ENCODE results near the gene TCAP. TPM values are rescaled to one million over a fixed set of nuclear protein-coding genes. Genes with fewer than 3 reads are reported as not detected.

Gene TCAP
- total and polyA plus RNA-seq, 10 donors: 1.5 to 3.2 (median 2.2) TPM

DNA sequence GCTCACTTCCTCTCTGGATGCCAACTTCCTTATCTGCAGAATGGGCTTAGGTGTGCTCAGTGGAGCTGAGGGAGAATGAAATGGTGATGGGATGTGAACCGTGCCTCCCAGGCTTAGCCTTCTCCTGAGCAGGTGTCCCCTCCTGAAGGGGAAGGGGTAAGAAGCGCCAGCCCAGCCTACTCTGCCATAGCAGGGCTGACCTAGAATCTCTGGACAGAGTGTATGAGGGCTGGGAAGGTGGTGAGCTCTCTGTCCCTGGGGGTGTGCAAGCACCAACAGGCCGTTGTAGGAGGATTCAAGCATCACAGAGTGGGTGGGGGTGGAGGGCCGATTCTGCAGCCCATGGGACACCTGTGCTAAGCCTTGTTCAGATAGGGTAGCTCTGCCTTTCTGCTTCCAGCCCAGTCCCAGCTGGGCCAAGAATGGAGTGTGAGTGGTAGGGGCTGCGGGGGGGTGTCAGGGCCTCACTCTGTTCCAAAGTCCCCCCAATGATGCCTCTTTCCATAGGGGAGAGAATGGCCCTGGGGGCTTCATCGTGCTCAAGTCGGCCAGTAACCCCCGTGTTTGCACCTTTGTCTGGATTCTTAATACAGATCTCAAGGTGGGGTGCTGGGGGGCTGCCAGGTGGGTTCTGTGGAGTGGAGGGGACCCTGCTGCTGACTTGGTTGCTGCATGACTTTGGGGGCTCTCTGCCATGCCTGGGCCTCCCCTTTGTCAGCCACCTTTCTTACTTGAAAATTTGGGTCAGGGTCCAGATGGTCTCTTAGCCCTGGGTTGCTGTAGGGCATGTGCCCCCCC is 3.2 kb upstream of the TCAP start:
- H3K4me1 ChIP-seq: peaks cover 0 to 78% (median 27%) of the 10 kb centered on the region in 6 donors
- H3K4me3 ChIP-seq: no peak overlapping the region
- intact Hi-C loops (cut with DNase I; ENCODE audit: low total_unique reads): no loop called here
- H3K27me3 ChIP-seq (replicated peaks in 1 of 7): peaks cover 0 to 24% (median 7%) of the 10 kb centered on the region in 7 donors
- H3K27ac ChIP-seq: no peak overlapping the region
- 86 to 92% (median 90%) methylated on average over 8 of the region's 8 CpGs for WGBS, 5 donors
- H3K9me3 ChIP-seq: no peaks in the 10 kb centered on the region
- no peak for TF ChIP-seq CTCF (IDR thresholded peaks at IDR 0.05 in 8 of 11, conservative IDR thresholded peaks at IDR 0.05 in 3 of 11)
- TF ChIP-seq POLR2AphosphoS5 (IDR thresholded peaks at IDR 0.05): no peak
- TF ChIP-seq POLR2A (IDR thresholded peaks at IDR 0.05): no peak
- peak; percentile 54 for DNase-seq
- peaks cover 3 to 74% (median 56%) of the 10 kb centered on the region in 6 donors for H3K36me3 ChIP-seq

- Histone ChIP-seq H3K4me3 (no peak overlapping the region), H3K9me3 (no peaks in the 10 kb centered on the region), H3K27ac (no peak overlapping the region), H3K4me1 (peaks cover 0 to 84% (median 35%) of the 10 kb centered on the region in 6 donors), H3K36me3 (peaks cover 0 to 66% (median 49%) of the 10 kb centered on the region in 6 donors), H3K27me3 (replicated peaks in 1 of 7) (peaks cover 0 to 32% (median 15%) of the 10 kb centered on the region in 7 donors)
- DNase-seq: peak; percentile 74
- WGBS, 5 donors: 82 to 91% (median 85%) methylated on average over 19 to 22 of the region's 22 CpGs
- no peak for TF ChIP-seq POLR2A (IDR thresholded peaks at IDR 0.05)
- TF ChIP-seq POLR2AphosphoS5 (IDR thresholded peaks at IDR 0.05): peak in 2 of 3 donors; percentile 11 to 56
- intact Hi-C loops (cut with DNase I; ENCODE audit: low total_unique reads): no loop called here
Observed at GRCh38 chr17:39662551-39663339, 2.4 kb upstream of the TCAP start.

DNA sequence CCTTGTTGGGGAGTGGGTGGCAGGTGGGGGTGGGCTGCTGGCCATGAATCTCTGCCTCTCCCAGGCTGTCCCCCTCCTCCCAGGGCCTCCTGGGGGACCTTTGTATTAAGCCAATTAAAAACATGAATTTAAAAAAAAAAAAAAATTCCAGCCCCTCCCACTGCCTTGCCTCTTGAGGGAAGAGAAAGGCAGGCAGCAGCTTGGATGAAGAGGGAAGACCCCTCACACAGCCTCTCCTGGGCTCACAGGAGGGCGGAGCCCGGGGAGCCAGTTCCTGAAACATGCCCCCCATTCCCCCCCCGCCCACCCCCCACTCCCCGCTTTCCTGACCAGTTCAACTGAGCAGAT is 1.8 kb upstream of the TCAP start:
- 64 to 82% (median 74%) methylated on average over 4 of the region's 4 CpGs for WGBS, 5 donors
- intact Hi-C loops (cut with DNase I; ENCODE audit: low total_unique reads): no loop called here
- TF ChIP-seq CTCF (IDR thresholded peaks at IDR 0.05 in 8 of 11, conservative IDR thresholded peaks at IDR 0.05 in 3 of 11) (no peak), POLR2A (IDR thresholded peaks at IDR 0.05) (no peak), POLR2AphosphoS5 (IDR thresholded peaks at IDR 0.05) (no peak)
- H3K27ac ChIP-seq: no peak overlapping the region
- peaks cover 0 to 37% (median 21%) of the 10 kb centered on the region in 7 donors for H3K27me3 ChIP-seq (replicated peaks in 1 of 7)
- no peak for DNase-seq
- no peaks in the 10 kb centered on the region for H3K9me3 ChIP-seq
- peaks cover 0 to 60% (median 44%) of the 10 kb centered on the region in 6 donors for H3K36me3 ChIP-seq
- peaks cover 0 to 84% (median 41%) of the 10 kb centered on the region in 6 donors for H3K4me1 ChIP-seq
- no peak overlapping the region for H3K4me3 ChIP-seq

DNA sequence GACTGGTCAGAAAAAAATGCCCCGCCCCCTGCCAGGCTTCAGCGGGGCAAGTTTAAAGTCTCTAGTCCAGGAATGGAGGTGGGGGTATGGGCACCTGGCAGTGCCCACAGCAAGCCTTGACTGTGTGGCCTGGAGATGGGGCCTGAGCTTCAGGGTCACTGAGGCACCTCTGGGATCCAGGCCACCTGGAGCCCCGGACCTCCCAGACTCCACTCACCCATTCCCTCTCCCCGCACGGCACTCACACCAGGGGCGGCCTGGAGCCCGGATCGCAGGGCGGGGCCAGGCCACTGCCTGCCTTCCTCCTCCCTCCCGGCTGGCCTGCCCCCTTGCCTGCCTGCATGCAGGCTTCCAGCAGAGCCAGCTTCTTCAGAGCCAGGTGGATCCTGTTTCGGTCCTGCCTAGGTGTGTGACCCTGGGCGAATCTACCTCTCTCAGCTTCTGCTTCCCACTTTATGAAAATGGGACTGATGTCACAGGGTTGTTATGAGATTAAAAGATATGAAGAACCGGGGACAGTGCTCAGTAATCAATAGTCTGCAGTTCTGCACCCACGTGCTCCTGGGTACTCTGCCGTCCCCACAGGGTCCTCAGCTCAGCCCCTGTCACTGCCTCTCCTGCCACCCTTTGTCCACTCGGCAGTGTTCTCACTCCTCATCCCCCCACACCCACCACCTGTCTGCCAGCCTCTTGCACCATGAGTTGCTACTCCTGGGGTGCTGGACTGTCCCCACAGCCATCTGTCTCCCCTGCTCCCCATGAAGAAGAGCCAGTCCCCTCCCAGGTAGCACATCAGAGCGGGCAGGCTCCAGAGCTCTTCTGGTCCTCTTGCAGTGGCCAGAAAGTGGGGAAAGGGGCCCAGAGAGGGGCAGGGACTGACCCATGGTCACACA is 1.2 kb upstream of the TCAP start:
- Histone ChIP-seq H3K4me1 (peaks cover 0 to 84% (median 41%) of the 10 kb centered on the region in 6 donors), H3K27ac (no peak overlapping the region), H3K36me3 (peaks cover 0 to 54% (median 39%) of the 10 kb centered on the region in 6 donors), H3K27me3 (replicated peaks in 1 of 7) (peaks cover 3 to 43% (median 27%) of the 10 kb centered on the region in 7 donors), H3K9me3 (no peaks in the 10 kb centered on the region), H3K4me3 (no peak overlapping the region)
- TF ChIP-seq POLR2AphosphoS5 (IDR thresholded peaks at IDR 0.05) (peak in 2 of 3 donors; percentile 24 to 34), CTCF (IDR thresholded peaks at IDR 0.05 in 8 of 11, conservative IDR thresholded peaks at IDR 0.05 in 3 of 11) (no peak)
- intact Hi-C loops (cut with DNase I; ENCODE audit: low total_unique reads): no loop called here
- peak; percentile 71 for DNase-seq
- WGBS, 5 donors: 57 to 82% (median 70%) methylated on average over 15 to 17 of the region's 17 CpGs

Measured in spleen (tissue), 11 donors.